C4-2B (cell line): ENCODE results near the gene NEU1.
"Not testable (repeated sequence)": the region's sequence is repeated elsewhere in the genome, so short reads cannot be mapped to it uniquely, and the experiment has no call there.

Experiments
- CTCF ChIP-seq: fragments of 450-650 bp; conservative IDR thresholded peaks from 2 replicates; pipeline ENCODE4 v1.5.1; 2017; ENCODE audit warnings: mild to moderate bottlenecking
- ZFX ChIP-seq: fragments of 450-650 bp; IDR thresholded peaks from 2 replicates; pipeline ENCODE4 v1.6.1; 2017

- TF ChIP-seq CTCF, ZFX: not testable (repeated sequence)
Observed at GRCh38 chr6:31817133-31817928, 45.3 kb downstream of the NEU1 start.
